KMS-11 (cell line): ENCODE measurements around the gene GRM5.

Source experiments
- H2AFZ ChIP-seq: fragments of 200-600 bp; sonication (generic); 2 replicates; pipeline ENCODE4 v1.6.1; 2016; ENCODE audit warnings: antibody characterized with exemption, mixed run types, low read depth
- H3K27ac ChIP-seq: fragments of 200-600 bp; sonication (generic); 2 replicates; pipeline ENCODE4 v1.6.1; 2016; ENCODE audit warnings: mild to moderate bottlenecking, mixed run types
- H3K27me3 ChIP-seq: fragments of 200-600 bp; sonication (generic); 2 replicates; pipeline ENCODE4 v1.6.1; 2017; ENCODE audit warnings: mild to moderate bottlenecking, low read depth, mixed run types, moderate library complexity; ENCODE audit not compliant: insufficient read depth
- H3K36me3 ChIP-seq: fragments of 200-600 bp; sonication (generic); 2 replicates; pipeline ENCODE4 v1.6.1; 2017; ENCODE audit warnings: mild to moderate bottlenecking, mixed run types; ENCODE audit not compliant: insufficient read depth
- H3K4me1 ChIP-seq: fragments of 200-600 bp; sonication (generic); 2 replicates; pipeline ENCODE4 v1.6.1; 2016; ENCODE audit warnings: mild to moderate bottlenecking, low read depth, mixed run types; ENCODE audit not compliant: poor library complexity, severe bottlenecking
- H3K4me2 ChIP-seq: fragments of 200-600 bp; sonication (generic); 2 replicates; pipeline ENCODE4 v1.7.0; 2016; ENCODE audit warnings: mild to moderate bottlenecking, mixed run types
- H3K4me3 ChIP-seq: fragments of 200-600 bp; sonication (generic); IDR thresholded peaks from 2 replicates; pipeline ENCODE4 v1.6.1; 2017; ENCODE audit warnings: low read depth, low read length, mixed read lengths; ENCODE audit not compliant: insufficient read depth
- H3K79me2 ChIP-seq: fragments of 200-600 bp; sonication (generic); 2 replicates; pipeline ENCODE4 v1.6.1; 2016; ENCODE audit warnings: low read depth, mixed run types; ENCODE audit not compliant: insufficient read depth
- H3K9ac ChIP-seq: fragments of 200-600 bp; sonication (generic); 2 replicates; pipeline ENCODE4 v1.6.1; 2016; ENCODE audit warnings: mild to moderate bottlenecking, mixed run types
- H4K20me1 ChIP-seq: fragments of 200-600 bp; sonication (generic); 2 replicates; pipeline ENCODE4 v1.6.1; 2016; ENCODE audit warnings: mild to moderate bottlenecking, mixed run types; ENCODE audit not compliant: insufficient read depth
- CTCF ChIP-seq: fragments of 200-600 bp; sonication (generic); conservative IDR thresholded peaks from 2 replicates; pipeline ENCODE4 v1.6.1; 2017; ENCODE audit warnings: low read depth, mild to moderate bottlenecking, antibody characterized with exemption, low read length, moderate library complexity, mixed read lengths

Gene GRM5

GRCh38 chr11:88807349-88807748, 258.4 kb downstream of the GRM5 start:
- Histone ChIP-seq H4K20me1 (no peaks in the 10 kb centered on the region), H3K36me3 (no peaks in the 10 kb centered on the region), H3K4me1 (no peaks in the 10 kb centered on the region), H3K9ac (no peak overlapping the region), H3K27me3 (no peaks in the 10 kb centered on the region), H3K79me2 (no peaks in the 10 kb centered on the region), H3K27ac (no peak overlapping the region), H3K4me3 (no peak overlapping the region), H3K4me2 (no peak overlapping the region), H2AFZ (no peak overlapping the region)
- no peak for TF ChIP-seq CTCF

GRCh38 chr11:88806410-88806809, 259.4 kb downstream of the GRM5 start:
- no peak overlapping the region for H3K27ac ChIP-seq
- H3K27me3 ChIP-seq: no peaks in the 10 kb centered on the region
- no peaks in the 10 kb centered on the region for H3K4me1 ChIP-seq
- no peaks in the 10 kb centered on the region for H3K79me2 ChIP-seq
- H4K20me1 ChIP-seq: no peaks in the 10 kb centered on the region
- no peak overlapping the region for H3K4me3 ChIP-seq
- H3K36me3 ChIP-seq: no peaks in the 10 kb centered on the region
- H3K9ac ChIP-seq: no peak overlapping the region
- TF ChIP-seq CTCF: no peak
- no peak overlapping the region for H3K4me2 ChIP-seq
- no peak overlapping the region for H2AFZ ChIP-seq

DNA sequence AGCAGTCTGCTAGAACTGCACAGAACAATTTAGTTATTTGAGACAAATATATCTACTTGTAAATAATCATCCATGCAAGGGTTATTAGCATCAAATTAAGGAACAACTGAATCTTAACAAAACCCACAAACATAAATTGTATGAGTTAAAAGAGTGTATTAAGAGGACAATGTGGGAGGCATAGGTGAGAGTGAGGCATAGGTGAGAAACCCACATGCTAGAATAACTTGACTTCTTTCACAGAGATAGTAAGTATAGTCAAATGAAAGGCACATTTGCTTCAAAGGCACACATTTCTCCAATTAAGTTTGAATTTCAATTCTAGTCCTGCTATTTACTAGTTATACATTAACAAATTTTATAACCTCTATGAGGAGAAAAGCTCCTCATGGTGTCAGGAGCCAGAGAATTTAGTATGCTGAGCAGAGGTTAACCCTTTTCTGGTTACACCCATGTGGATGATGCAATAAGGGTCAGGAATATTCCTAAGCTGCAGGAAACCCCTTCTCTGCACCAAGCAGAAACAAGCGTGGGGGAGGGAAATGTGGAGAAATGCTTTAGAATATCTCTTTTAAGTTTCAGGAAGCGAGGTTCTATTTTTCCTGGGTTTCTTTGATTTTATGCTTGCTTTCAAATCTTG, 264.2 kb downstream of the GRM5 start:
- Histone ChIP-seq H3K4me3 (no peak overlapping the region), H3K36me3 (no peaks in the 10 kb centered on the region), H3K79me2 (no peaks in the 10 kb centered on the region), H3K4me1 (no peaks in the 10 kb centered on the region), H2AFZ (no peak overlapping the region), H3K27me3 (no peaks in the 10 kb centered on the region), H4K20me1 (no peaks in the 10 kb centered on the region), H3K4me2 (no peak overlapping the region), H3K9ac (no peak overlapping the region), H3K27ac (no peak overlapping the region)
- TF ChIP-seq CTCF: no peak

GRCh38 chr11:88799771-88800500, 265.8 kb downstream of the GRM5 start:
- Histone ChIP-seq H3K4me2 (no peak overlapping the region), H3K27me3 (no peaks in the 10 kb centered on the region), H3K9ac (no peak overlapping the region), H3K79me2 (no peaks in the 10 kb centered on the region), H3K4me3 (no peak overlapping the region), H4K20me1 (no peaks in the 10 kb centered on the region), H3K36me3 (no peaks in the 10 kb centered on the region), H3K4me1 (no peaks in the 10 kb centered on the region), H3K27ac (no peak overlapping the region), H2AFZ (no peak overlapping the region)
- TF ChIP-seq CTCF: no peak
